ENCODE data around the gene MOBP.
"Not testable (repeated sequence)": the region's sequence is repeated elsewhere in the genome, so short reads cannot be mapped to it uniquely, and the experiment has no call there.

The MOBP gene

DNA sequence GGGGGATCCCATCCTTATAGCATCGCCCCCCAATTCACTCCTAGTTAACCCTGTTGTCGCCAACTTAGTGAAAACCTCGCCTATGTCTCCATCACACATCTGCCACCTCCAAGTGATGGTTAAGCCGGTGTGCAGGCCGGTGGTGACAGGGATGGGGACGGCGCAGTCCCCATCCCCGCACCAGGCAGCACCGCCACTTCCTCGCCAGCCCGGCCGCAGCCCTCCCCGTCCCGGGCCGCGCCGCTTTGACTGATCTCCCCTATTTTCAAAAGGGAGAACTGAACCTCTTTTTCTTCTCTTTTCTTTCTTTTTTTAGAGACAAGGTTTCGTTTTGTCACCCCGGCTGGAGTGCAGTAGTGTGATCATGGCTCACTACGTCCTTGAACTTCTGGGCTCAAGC lies 11.3 kb upstream of the MOBP start:
- DNase-seq (ENCODE audit: low read depth) = no peak
- in situ Hi-C loops (cut with HindIII; ENCODE audit: low sequenced_read_pairs) = no loop called here
- H3K4me3 ChIP-seq (ENCODE audit: low read depth, low read length) = no peak overlapping the region
- no peak for TF ChIP-seq CTCF (IDR thresholded peaks at IDR 0.05; ENCODE audit: low read depth, low read length, missing control alignments)

GRCh38 chr3:39457361-39457760 lies 10.1 kb upstream of the MOBP start:
- H3K4me3 ChIP-seq (ENCODE audit: low read depth, low read length) = no peak overlapping the region
- in situ Hi-C loops (cut with HindIII; ENCODE audit: low sequenced_read_pairs) = no loop called here
- DNase-seq (ENCODE audit: low read depth) = no peak
- TF ChIP-seq CTCF (IDR thresholded peaks at IDR 0.05; ENCODE audit: low read depth, low read length, missing control alignments) = no peak

- in situ Hi-C loops (cut with HindIII; ENCODE audit: low sequenced_read_pairs); DNase-seq (ENCODE audit: low read depth); H3K4me3 ChIP-seq (ENCODE audit: low read depth, low read length): not testable (repeated sequence)
Observed at GRCh38 chr3:39458579-39458978, 8.9 kb upstream of the MOBP start.

- in situ Hi-C loops (cut with HindIII; ENCODE audit: low sequenced_read_pairs) = no loop called here
- no peak for TF ChIP-seq CTCF (IDR thresholded peaks at IDR 0.05; ENCODE audit: low read depth, low read length, missing control alignments)
- H3K4me3 ChIP-seq (ENCODE audit: low read depth, low read length) = no peak overlapping the region
- DNase-seq (ENCODE audit: low read depth) = no peak
Observed at GRCh38 chr3:39460677-39461076, 6.8 kb upstream of the MOBP start.

GRCh38 chr3:39463269-39463668 lies 4.2 kb upstream of the MOBP start:
- no peak for DNase-seq (ENCODE audit: low read depth)
- TF ChIP-seq CTCF (IDR thresholded peaks at IDR 0.05; ENCODE audit: low read depth, low read length, missing control alignments) = no peak
- in situ Hi-C loops (cut with HindIII; ENCODE audit: low sequenced_read_pairs) = no loop called here
- no peak overlapping the region for H3K4me3 ChIP-seq (ENCODE audit: low read depth, low read length)

GRCh38 chr3:39466988-39467387 lies 492 bp upstream of the MOBP start:
- H3K4me3 ChIP-seq (ENCODE audit: low read depth, low read length) = no peak overlapping the region
- DNase-seq (ENCODE audit: low read depth) = no peak
- no peak for TF ChIP-seq CTCF (IDR thresholded peaks at IDR 0.05; ENCODE audit: low read depth, low read length, missing control alignments)
- in situ Hi-C loops (cut with HindIII; ENCODE audit: low sequenced_read_pairs) = no loop called here

GRCh38 chr3:39468108-39468436 lies 592 bp downstream of the MOBP start:
- H3K4me3 ChIP-seq (ENCODE audit: low read depth, low read length) = no peak overlapping the region
- no peak for DNase-seq (ENCODE audit: low read depth)
- in situ Hi-C loops (cut with HindIII; ENCODE audit: low sequenced_read_pairs) = no loop called here
- TF ChIP-seq CTCF (IDR thresholded peaks at IDR 0.05; ENCODE audit: low read depth, low read length, missing control alignments) = no peak

Data from astrocyte of the cerebellum (primary cell).